ENCODE results near the gene MAGI3.

MAGI3 gene

GRCh38 chr1:113438505-113439276, 48.4 kb downstream of the MAGI3 start:
- CTCF ChIA-PET: no interaction called here
- POLR2A ChIA-PET: no interaction called here
- DNase-seq (ENCODE audit: extremely low spot score): no peak
- no peak for TF ChIP-seq CTCF (IDR thresholded peaks at IDR 0.05; ENCODE audit: control extremely low read depth, extremely low read depth, low read depth, missing control alignments)

- no peak for DNase-seq (ENCODE audit: extremely low spot score)
- TF ChIP-seq CTCF (IDR thresholded peaks at IDR 0.05; ENCODE audit: control extremely low read depth, extremely low read depth, low read depth, missing control alignments): no peak
- ChIA-PET POLR2A (no interaction called here), CTCF (no interaction called here)
Measured at GRCh38 chr1:113439277-113439670, 49.0 kb downstream of the MAGI3 start.

GRCh38 chr1:113442131-113442530, 51.8 kb downstream of the MAGI3 start:
- POLR2A ChIA-PET: no interaction called here
- DNase-seq (ENCODE audit: extremely low spot score): no peak
- CTCF ChIA-PET: interaction anchor here (0.9 to 1.9 kb wide), 3 partner anchors 9 to 369 kb away, joined by 3 to 6 read pairs (median 3); partner anchors contain the start of gene LRIG2
- no peak for TF ChIP-seq CTCF (IDR thresholded peaks at IDR 0.05; ENCODE audit: control extremely low read depth, extremely low read depth, low read depth, missing control alignments)

GRCh38 chr1:113444857-113445256, 54.5 kb downstream of the MAGI3 start:
- no peak for DNase-seq (ENCODE audit: extremely low spot score)

GRCh38 chr1:113451710-113452109, 61.4 kb downstream of the MAGI3 start:
- DNase-seq (ENCODE audit: extremely low spot score): no peak
- ChIA-PET CTCF (no interaction called here), POLR2A (no interaction called here)
- no peak for TF ChIP-seq CTCF (IDR thresholded peaks at IDR 0.05; ENCODE audit: control extremely low read depth, extremely low read depth, low read depth, missing control alignments)

More at GRCh38 chr1:113444857-113445256, 54.5 kb downstream of the MAGI3 start:
- TF ChIP-seq CTCF (IDR thresholded peaks at IDR 0.05; ENCODE audit: control extremely low read depth, extremely low read depth, low read depth, missing control alignments): no peak
- ChIA-PET POLR2A (no interaction called here), CTCF (interaction anchor here (1.2 kb wide), 1 partner anchor 11 kb away, joined by 4 read pairs; no protein-coding TSS in a partner anchor)

GRCh38 chr1:113452921-113453770, 62.8 kb downstream of the MAGI3 start:
- DNase-seq (ENCODE audit: extremely low spot score): peak; percentile 13
- CTCF ChIA-PET: interaction anchor here (0.8 to 2.2 kb wide), 6 partner anchors 9 to 737 kb away, joined by 3 to 9 read pairs (median 4); no protein-coding TSS in a partner anchor
- POLR2A ChIA-PET: no interaction called here
- peak; percentile 29 for TF ChIP-seq CTCF (IDR thresholded peaks at IDR 0.05; ENCODE audit: control extremely low read depth, extremely low read depth, low read depth, missing control alignments)

All from GM10248 (cell line).